Measurements from ENCODE around the gene HELZ. TPM values are rescaled to one million over a fixed set of nuclear protein-coding genes. Genes with fewer than 3 reads are reported as not detected.

Gene HELZ
- total RNA-seq, 1 donor from 2014 or later = 63.5 TPM

DNA sequence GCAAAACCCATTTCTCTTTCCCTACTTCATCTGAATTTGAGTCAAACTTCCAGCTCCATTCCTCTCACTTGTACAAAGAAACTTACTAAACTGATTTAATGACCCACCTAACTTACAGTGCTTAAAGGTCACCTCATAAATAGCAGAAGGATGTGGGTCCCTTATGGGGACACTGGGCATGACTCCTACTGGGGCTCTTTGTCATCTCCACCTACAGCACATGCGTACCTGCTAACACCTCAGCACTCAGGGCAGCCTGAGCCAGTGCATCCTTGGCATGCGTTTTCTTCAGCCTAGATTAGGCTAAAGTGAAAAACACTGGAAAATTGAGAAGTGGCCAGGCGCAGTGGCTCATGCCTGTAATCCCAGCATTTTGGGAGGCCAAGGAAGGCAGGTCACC, 63.2 kb downstream of the HELZ start:
- H3K9me3 Mint-ChIP-seq (ENCODE audit: unreplicated experiment) = no peaks in the 10 kb centered on the region
- H3K27me3 Mint-ChIP-seq (ENCODE audit: unreplicated experiment) = no peaks in the 10 kb centered on the region
- no peak overlapping the region for H3K4me3 Mint-ChIP-seq (ENCODE audit: unreplicated experiment)
- peaks cover 22% of the 10 kb centered on the region for H3K36me3 Mint-ChIP-seq (ENCODE audit: unreplicated experiment)
- no peak for TF ChIP-seq CTCF (IDR thresholded peaks at IDR 0.05)
- DNase-seq (ENCODE audit: extremely low spot score, unreplicated experiment) = no peak
- H3K4me1 Mint-ChIP-seq (ENCODE audit: unreplicated experiment) = peaks cover 3% of the 10 kb centered on the region
- no peak overlapping the region for H3K27ac Mint-ChIP-seq (ENCODE audit: unreplicated experiment)

DNA sequence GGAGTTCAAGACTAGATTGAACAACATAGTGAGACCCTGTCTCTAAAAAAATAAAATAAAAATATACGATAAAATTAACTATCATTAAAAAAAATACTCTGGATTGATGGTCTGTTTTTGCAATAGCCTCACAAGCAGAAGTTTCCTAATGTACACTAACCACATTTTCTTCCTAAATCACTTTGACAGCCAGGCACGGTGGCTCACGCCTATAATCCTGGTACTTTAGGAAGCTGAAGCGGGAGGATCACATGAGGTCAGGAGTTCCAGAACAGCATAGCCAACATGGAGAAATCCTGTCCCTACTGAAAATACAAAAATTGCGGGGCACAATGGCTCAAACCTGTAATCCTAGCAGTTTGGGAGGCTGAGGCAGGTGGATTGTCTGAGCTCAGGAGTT, 64.7 kb downstream of the HELZ start:
- Mint-ChIP-seq H3K27me3 (ENCODE audit: unreplicated experiment) (no peaks in the 10 kb centered on the region), H3K36me3 (ENCODE audit: unreplicated experiment) (peaks cover 23% of the 10 kb centered on the region), H3K27ac (ENCODE audit: unreplicated experiment) (no peak overlapping the region), H3K4me3 (ENCODE audit: unreplicated experiment) (no peak overlapping the region), H3K9me3 (ENCODE audit: unreplicated experiment) (no peaks in the 10 kb centered on the region), H3K4me1 (ENCODE audit: unreplicated experiment) (peaks cover 3% of the 10 kb centered on the region)
- TF ChIP-seq CTCF (IDR thresholded peaks at IDR 0.05) = no peak
- no peak for DNase-seq (ENCODE audit: extremely low spot score, unreplicated experiment)

DNA sequence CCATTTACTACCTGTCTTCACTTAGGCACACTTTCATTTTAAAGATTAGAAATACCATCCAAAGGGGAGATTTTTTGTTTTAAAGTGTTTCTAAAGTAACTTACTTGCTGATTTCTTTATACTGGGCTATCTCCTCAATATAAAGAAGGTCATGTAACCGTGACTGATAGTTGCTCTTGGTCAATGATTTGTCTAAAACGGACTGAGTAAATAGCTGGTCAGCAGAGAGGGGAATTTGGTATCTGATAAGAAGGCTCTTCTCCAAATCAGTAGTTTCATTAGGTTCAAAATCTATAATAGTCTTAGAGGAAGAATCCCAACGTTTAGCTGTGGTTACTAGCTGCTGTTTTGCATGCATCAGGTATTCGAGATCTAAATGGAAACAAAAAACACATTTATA, 66.4 kb downstream of the HELZ start:
- DNase-seq (ENCODE audit: extremely low spot score, unreplicated experiment) = no peak
- Mint-ChIP-seq H3K4me3 (ENCODE audit: unreplicated experiment) (no peak overlapping the region), H3K36me3 (ENCODE audit: unreplicated experiment) (peaks cover 23% of the 10 kb centered on the region), H3K27me3 (ENCODE audit: unreplicated experiment) (no peaks in the 10 kb centered on the region), H3K9me3 (ENCODE audit: unreplicated experiment) (no peaks in the 10 kb centered on the region), H3K27ac (ENCODE audit: unreplicated experiment) (no peak overlapping the region), H3K4me1 (ENCODE audit: unreplicated experiment) (peaks cover 2% of the 10 kb centered on the region)
- TF ChIP-seq CTCF (IDR thresholded peaks at IDR 0.05) = no peak

DNA sequence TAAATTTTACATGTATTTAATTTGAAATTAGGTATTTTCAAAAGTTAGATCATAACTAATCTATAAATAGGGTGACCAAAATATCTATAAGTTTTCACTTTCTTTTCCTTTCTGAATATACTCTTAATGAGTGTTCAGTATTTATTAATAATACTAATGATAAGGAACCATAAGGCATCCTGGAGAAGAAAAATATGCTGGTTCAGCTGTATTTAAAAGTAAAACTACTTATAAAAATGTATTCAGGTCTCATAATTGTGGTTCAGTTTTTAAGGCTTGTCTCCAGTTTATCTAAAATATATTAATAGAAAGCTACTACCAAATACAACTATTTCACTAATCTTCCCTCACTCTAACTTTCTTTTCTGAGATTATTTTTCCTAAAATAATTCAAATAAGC, 67.3 kb downstream of the HELZ start:
- Mint-ChIP-seq H3K27ac (ENCODE audit: unreplicated experiment) (no peak overlapping the region), H3K9me3 (ENCODE audit: unreplicated experiment) (no peaks in the 10 kb centered on the region), H3K36me3 (ENCODE audit: unreplicated experiment) (peaks cover 21% of the 10 kb centered on the region), H3K4me1 (ENCODE audit: unreplicated experiment) (peaks cover 2% of the 10 kb centered on the region), H3K27me3 (ENCODE audit: unreplicated experiment) (no peaks in the 10 kb centered on the region), H3K4me3 (ENCODE audit: unreplicated experiment) (no peak overlapping the region)
- TF ChIP-seq CTCF (IDR thresholded peaks at IDR 0.05) = no peak
- DNase-seq (ENCODE audit: extremely low spot score, unreplicated experiment) = no peak

- H3K36me3 Mint-ChIP-seq (ENCODE audit: unreplicated experiment) = peaks cover 25% of the 10 kb centered on the region
- TF ChIP-seq CTCF (IDR thresholded peaks at IDR 0.05) = no peak
- no peaks in the 10 kb centered on the region for H3K27me3 Mint-ChIP-seq (ENCODE audit: unreplicated experiment)
- H3K27ac Mint-ChIP-seq (ENCODE audit: unreplicated experiment) = no peak overlapping the region
- no peaks in the 10 kb centered on the region for H3K9me3 Mint-ChIP-seq (ENCODE audit: unreplicated experiment)
- H3K4me3 Mint-ChIP-seq (ENCODE audit: unreplicated experiment) = no peak overlapping the region
- H3K4me1 Mint-ChIP-seq (ENCODE audit: unreplicated experiment) = no peaks in the 10 kb centered on the region
- DNase-seq (ENCODE audit: extremely low spot score, unreplicated experiment) = no peak
Observed at GRCh38 chr17:67174190-67174589, 70.8 kb downstream of the HELZ start.

Measured in osteocyte (in vitro differentiated cells).